Measurements from ENCODE around the gene MT1X.
"Not testable (repeated sequence)": the region's sequence is repeated elsewhere in the genome, so short reads cannot be mapped to it uniquely, and the experiment has no call there.

Gene MT1X

DNA sequence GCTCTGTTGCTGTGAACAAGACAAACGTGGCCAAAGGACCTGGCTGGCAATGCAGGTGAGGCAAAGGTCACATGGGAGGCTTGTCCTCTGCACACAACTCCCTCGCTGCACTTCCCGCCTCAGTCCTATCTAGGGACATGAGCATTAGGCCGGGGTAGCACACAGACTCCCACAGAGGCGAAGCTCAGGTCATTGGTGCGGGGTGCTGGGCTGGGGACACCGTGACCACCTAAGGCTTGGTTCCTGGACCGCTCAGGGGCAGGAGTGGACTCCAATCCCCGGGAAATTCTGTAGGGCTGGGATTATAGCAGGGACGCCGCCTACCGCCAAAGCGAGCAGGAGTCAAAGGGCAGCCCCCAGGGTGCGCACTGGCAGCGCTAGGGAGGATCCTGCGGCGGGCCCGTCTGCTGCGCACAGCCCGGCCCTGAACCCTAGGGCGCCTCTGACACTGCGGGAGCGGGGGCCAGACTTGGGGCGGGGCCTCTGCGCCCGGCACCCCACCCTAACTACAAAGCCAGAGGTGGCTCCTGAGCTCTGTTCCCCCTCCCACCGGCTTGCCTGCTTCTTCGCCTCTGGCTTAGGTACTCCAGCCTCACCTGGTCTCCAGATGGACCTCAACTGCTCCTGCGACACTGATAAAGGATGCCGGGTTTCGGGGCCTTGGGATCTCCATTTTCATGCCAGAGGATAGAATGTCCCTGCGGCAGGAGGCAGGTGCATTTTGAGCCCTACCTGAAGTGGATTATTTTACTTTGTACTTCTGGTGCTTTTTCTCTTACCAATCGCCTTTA is 34.4 kb upstream of the MT1X start:
- Mint-ChIP-seq H3K4me1 (peaks cover 14% of the 10 kb centered on the region), H3K36me3 (no peaks in the 10 kb centered on the region), H3K27ac (no peak overlapping the region), H3K27me3 (peaks cover 4% of the 10 kb centered on the region), H3K9me3 (no peaks in the 10 kb centered on the region), H3K4me3 (no peak overlapping the region)

DNA sequence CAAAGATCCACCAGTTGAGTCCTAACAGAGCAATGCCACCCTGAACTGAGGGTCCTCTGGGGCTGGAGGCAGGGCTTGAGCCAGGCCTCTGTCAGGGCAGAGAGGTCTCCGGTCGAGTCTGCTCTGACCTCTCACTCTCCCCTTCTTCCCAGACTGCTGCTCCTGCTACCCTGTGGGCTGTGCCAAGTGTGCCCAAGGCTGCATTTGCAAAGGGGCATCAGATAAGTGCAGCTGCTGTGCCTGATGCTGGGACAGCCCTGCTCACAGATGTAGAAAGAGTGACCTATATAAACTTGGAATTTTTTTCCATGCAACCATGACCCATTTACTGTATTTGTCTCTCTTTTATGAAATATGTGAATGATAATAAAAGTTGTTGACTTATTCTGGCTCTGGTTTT is 33.0 kb upstream of the MT1X start:
- Mint-ChIP-seq H3K36me3 (no peaks in the 10 kb centered on the region), H3K9me3 (no peaks in the 10 kb centered on the region), H3K4me3 (no peak overlapping the region), H3K27ac (no peak overlapping the region), H3K4me1 (peaks cover 1% of the 10 kb centered on the region), H3K27me3 (peaks cover 4% of the 10 kb centered on the region)

DNA sequence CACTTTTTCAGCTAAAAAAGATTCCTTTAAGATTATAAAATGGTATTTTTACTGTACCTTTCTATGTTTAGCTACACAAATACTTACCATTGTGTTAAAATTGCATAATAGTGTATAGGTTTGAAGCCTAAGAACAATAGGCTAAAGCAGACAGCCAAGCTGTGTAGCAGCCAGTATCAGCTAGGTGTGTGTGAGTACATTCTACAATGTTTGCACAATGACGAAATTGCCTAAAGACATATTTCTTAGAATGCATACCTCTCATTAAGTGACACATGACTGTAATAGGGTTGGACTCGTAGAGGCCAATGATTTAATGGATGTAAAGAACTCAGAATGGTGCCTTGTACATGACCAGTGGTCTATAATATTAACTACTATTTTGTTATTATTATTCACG is 32.5 kb upstream of the MT1X start:
- Mint-ChIP-seq H3K27ac (no peak overlapping the region), H3K36me3 (no peaks in the 10 kb centered on the region), H3K4me3 (no peak overlapping the region), H3K4me1 (no peaks in the 10 kb centered on the region), H3K9me3 (no peaks in the 10 kb centered on the region), H3K27me3 (peaks cover 4% of the 10 kb centered on the region)

DNA sequence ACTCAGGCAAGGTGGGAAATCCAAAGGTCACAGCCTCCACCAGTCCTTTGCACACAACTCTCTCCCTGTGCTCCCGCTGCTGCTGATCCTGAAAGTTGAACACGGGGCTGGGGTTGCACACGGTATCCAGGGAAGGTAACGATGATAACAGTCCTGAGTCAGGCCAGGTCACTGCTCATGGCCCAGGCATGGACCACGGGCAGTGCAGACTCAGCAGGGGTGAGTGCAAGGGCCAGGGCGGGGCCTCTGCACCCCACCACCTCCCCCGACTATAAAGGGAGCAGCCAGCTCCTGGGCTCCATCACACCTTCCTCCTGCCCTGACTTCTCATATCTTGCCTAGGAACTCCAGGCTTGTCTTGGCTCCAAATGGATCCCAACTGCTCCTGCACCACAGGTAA is 30.7 kb upstream of the MT1X start, which contains the start of gene MT1B:
Gene MT1B (plus strand): TSS at position 301 of the 400 bp plus-strand sequence. CDS start 68 bp downstream, at position 369.
- Mint-ChIP-seq H3K4me1 (no peaks in the 10 kb centered on the region), H3K27me3 (peaks cover 4% of the 10 kb centered on the region), H3K4me3 (no peak within 1 kb of the TSS), H3K9me3 (no peaks in the 10 kb centered on the region), H3K27ac (no peak within 1 kb of the TSS), H3K36me3 (no peaks in the 10 kb centered on the region)

DNA sequence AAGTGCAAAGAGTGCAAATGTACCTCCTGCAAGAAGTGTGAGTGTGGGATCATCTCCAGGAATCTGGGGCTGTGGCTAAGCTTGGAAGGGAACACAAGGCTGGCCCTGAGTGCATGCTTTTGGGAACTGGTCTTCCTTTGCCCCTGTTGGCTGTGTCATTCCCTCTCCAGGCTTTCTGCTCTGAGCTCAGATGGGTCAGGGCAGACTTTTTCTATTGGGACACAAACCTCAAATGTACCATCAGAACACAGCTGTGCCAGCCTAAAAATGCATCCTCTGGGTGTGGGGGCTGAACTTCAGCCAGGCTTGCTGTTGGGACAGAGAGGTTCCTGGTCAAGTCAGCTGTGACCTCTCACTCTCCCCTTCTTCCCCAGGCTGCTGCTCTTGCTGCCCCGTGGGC is 29.7 kb upstream of the MT1X start:
- Mint-ChIP-seq H3K27ac (no peak overlapping the region), H3K36me3 (no peaks in the 10 kb centered on the region), H3K4me3 (no peak overlapping the region), H3K27me3 (peaks cover 1% of the 10 kb centered on the region), H3K9me3 (no peaks in the 10 kb centered on the region), H3K4me1 (peaks cover 3% of the 10 kb centered on the region)

DNA sequence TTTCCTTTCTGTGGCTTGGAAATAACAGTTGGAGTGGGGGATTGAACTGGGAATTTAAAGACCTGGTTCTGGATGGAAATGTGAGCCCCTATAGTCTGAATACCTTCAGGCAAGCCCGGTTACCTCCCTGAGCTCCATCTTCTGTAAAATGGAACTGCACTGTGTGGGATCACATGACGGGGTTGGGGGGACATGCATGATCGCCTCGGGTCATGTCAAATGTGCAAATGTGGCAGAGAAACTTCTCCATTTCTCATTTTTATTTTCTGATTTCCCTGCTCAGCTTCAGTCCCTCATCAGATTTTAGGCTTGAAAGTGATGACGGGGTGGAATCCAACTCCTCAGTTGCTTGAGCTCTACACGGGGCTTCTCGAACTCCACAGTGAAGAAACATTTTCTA is 29.1 kb upstream of the MT1X start:
- Mint-ChIP-seq H3K4me1 (peaks cover 9% of the 10 kb centered on the region), H3K27ac (no peak overlapping the region), H3K36me3 (no peaks in the 10 kb centered on the region), H3K9me3 (no peaks in the 10 kb centered on the region), H3K27me3 (peaks cover 1% of the 10 kb centered on the region), H3K4me3 (no peak overlapping the region)

DNA sequence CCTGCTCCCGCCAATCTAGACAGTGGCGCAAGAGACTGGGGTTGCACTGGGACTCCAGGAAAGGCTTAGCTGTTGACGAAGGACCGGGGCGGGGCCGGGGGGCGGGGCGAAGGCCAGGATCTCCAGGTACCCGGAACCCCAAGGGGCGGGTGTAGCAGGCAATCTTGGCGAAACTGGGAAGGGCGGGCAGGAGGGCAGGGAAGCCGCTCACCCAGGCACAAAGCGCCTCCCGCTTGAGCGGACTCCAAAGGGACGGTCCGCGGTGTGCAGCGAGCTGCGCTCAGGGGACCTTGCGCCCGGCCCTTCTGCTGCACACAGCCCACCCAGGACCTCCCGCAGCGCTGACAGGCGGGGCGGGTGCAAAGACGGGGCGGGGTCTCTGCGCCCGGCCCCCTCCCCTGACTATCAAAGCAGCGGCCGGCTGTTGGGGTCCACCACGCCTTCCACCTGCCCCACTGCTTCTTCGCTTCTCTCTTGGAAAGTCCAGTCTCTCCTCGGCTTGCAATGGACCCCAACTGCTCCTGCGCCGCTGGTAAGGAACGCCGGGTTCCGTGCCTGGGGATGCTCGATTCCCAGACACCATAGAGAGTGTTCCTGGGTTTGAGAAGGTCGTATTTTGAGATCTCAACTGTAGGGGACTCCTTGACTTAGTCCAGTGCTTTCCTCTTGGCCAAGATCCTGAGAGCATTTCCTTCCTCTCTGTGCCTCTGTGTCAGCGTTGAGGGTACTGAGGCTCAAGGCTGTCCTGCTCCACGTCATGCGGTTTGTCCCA is 24.5 kb upstream of the MT1X start, which contains the start of gene MT1F:
Gene MT1F (plus strand): TSS at position 405 of the 772 bp plus-strand sequence. CDS start 100 bp downstream, at position 505.
- Mint-ChIP-seq H3K4me1 (peaks cover 36% of the 10 kb centered on the region), H3K9me3 (no peaks in the 10 kb centered on the region), H3K27ac (peak within 1 kb of the TSS; percentile 84), H3K27me3 (no peaks in the 10 kb centered on the region), H3K4me3 (peak within 1 kb of the TSS; percentile 96), H3K36me3 (no peaks in the 10 kb centered on the region)

DNA sequence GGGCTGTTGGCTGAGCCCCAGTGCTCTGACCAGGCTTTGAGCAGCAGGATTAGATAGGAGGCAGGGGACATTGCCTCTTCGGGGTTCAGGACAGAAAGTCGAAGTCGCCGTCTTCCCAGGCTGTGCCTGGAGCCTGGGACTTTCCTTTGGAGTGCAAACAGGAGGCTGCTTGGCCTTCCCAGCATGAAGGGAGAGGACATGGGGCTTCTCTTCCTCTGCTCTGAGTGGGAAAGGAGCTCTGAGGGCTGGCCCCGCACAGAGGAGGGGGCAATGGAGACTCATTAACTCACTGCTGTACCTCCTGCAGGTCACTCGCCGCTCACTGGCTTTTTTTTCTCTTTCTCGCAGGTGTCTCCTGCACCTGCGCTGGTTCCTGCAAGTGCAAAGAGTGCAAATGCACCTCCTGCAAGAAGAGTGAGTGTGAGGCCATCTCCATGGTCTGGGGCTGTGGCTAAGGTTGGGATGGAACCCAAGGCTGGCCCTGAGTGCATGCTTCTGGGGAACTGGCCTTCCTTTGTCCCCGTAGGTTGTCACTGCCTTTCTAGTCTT is 23.9 kb upstream of the MT1X start:
- no peaks in the 10 kb centered on the region for H3K36me3 Mint-ChIP-seq
- H3K27me3 Mint-ChIP-seq = no peaks in the 10 kb centered on the region
- H3K27ac Mint-ChIP-seq = no peak overlapping the region
- H3K4me3 Mint-ChIP-seq = peak overlapping the region; percentile 96
- H3K9me3 Mint-ChIP-seq = no peaks in the 10 kb centered on the region
- peaks cover 38% of the 10 kb centered on the region for H3K4me1 Mint-ChIP-seq

DNA sequence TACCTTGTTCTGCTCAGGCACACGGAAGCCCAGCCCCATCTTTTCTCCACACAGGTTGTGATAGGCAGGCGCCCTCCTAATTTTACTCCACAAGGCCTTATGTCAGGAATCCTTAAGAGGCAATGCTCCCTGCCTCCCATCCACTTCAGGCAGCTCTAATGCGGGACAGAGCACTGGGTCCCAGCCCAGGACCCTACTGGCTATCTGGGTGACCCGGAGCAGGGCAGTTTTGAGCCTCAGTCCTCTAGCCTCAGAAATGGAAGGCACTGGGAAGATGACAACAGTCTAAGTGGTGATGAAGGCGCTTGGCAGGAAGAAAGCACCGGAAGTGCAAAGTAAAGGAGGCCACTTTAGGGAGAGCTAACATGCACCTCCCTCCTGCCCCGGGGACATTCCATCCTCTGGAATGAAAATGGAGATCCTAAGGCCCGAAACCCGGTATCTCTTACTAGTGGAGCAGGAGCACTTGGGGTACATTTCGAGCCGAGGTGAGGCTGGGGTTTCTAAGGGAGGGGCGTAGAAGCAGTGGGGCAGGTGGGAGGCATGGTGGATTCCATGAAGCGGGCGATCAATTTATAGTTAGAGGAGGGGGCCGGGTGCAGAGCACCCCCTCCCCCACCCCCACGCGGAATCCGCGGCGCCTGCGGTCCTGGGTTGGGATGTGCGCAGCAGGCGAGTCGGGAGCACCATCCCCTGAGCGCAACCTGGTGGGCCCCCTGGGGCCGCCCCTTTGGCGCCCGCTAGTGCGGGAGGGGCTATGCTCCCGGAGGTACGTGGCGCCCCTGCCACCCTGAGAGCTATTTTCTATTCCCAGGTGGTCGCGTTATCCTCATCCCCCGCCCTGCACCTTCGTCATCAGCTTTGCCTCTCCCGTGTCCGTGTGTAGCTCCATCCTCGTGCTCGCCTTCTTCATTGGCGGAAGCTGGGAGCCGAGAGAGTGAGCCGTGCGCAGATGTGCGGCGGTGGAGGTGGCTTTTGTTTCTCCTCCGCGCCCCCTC is 19.6 kb upstream of the MT1X start:
- peak overlapping the region; percentile 95 for H3K27ac Mint-ChIP-seq
- H3K27me3 Mint-ChIP-seq = peaks cover 9% of the 10 kb centered on the region
- H3K36me3 Mint-ChIP-seq = no peaks in the 10 kb centered on the region

DNA sequence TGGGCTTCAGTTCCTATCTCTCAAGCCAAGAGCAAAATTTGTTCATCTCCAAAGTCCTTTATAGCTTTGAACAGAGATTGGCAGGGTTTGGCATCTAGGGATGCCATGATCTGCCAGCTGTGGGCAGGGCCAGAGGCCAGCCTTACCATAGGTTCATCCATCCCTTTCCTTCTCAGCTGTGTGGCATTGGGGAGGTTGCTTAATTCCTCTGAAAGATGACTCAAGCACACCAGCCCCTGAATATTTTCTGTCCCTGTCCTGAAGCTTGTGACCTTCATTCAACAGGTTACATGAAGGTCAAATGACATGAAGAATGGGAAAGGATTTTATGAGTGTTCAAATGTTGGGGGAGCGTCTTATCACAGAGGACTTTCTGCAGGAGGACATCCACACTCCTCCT is 17.8 kb upstream of the MT1X start:
- no peaks in the 10 kb centered on the region for H3K9me3 Mint-ChIP-seq
- H3K36me3 Mint-ChIP-seq = no peaks in the 10 kb centered on the region
- no peak overlapping the region for H3K27ac Mint-ChIP-seq
- peaks cover 37% of the 10 kb centered on the region for H3K4me1 Mint-ChIP-seq
- no peak overlapping the region for H3K4me3 Mint-ChIP-seq
- peaks cover 24% of the 10 kb centered on the region for H3K27me3 Mint-ChIP-seq

More for the DNA sequence above, 19.6 kb upstream of the MT1X start:
- Mint-ChIP-seq H3K4me3 (peak overlapping the region; percentile 88), H3K4me1 (peaks cover 37% of the 10 kb centered on the region), H3K9me3 (no peaks in the 10 kb centered on the region)

DNA sequence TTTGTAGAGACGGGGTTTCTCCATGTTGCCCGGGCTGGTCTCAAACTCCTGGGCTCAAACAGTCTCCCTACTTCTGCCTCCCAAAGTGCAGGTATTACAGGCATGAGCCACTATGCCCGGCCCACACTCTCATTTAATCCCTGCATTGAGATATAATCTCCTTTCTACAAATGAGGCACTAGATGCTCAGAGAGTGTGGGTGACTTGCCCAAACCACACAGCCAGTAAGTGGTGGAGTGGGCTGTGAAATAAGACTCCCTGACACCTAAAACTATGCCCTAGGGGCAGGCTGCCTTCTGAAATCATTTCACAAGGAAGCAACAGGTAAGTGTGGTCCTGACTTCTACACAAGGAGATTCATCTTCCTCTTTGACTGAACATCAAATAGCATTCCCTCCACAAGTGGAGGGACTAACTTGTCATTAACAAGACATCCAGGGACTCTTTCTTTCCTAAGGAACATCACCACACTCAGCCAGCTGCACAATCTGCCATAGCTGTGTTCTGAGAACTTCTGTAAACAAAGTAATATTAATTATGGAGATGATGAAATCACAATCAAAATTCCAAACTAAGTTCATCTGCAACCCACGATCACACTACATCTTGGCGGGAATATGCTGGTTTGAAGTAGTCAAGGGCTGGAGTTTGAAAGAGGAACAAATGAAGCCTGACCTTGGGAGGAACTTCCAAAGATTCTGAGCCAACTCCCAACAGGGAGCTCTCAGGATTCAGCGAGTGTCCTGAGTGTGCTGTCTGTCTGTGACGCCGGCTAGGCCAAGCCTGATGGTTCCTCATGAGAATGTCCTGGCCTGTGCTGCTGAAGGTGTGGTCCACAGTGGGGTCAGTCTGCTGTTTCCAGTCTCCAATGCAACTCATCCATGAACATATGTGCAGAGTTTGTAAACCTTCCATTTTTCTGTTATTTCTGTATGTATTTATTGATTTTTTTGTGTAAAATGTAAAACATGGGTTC is 16.7 kb upstream of the MT1X start:
- peaks cover 38% of the 10 kb centered on the region for H3K4me1 Mint-ChIP-seq
- not testable (repeated sequence) for H3K36me3 Mint-ChIP-seq, H3K4me3 Mint-ChIP-seq, H3K27ac Mint-ChIP-seq, H3K9me3 Mint-ChIP-seq
- peaks cover 27% of the 10 kb centered on the region for H3K27me3 Mint-ChIP-seq

DNA sequence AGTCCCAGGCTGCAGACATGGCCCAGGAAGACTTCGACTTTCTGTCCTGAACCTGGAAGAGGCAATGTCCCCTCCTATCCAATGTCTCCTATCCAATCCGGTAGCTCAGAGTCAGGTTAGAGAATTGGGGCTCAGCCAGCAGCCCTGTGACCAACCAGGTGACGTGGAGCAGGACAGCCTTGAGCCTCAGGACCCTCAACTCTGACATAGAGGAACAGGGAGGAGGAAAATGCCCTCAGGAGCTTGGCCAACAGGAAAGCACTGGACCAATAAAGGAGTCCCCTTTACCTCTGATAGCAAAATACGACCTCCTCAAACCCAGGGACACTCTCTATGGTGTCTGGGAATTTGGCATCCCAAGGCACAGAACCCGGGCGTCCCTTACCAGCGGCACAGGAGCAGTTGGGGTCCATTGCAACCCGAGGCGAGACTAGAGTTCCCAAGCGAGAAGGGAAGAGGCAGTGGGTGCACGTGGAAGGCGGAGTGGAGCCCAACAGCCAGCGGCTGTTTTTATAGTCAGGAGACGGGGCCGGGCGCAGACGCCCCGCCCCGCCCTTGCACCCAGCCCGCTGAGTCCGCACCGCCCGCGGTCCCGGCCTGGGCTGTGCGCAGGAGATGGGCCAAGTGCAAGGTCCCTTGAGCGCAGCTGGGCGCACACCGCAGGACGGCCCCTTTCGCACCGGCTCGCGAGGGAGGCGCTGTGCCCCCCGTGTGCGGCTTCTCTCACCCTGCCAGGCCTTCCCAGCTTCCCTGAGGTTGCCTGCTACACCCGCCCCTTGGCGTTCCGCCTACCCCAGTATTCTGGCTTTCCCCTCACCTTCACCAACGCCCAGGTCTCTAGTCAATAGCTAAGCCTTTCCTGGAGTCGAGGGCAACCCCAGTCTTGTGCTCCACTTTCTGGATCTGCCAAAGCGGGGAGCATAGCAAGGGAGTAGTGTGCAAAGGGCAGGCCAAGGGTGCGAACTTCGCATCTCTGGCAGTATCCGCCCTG is 14.4 kb upstream of the MT1X start, which contains the start of gene MT1G:
Gene MT1G (minus strand): TSS at position 485 of the 991 bp plus-strand sequence. CDS start 72 bp downstream, at position 413.
- Mint-ChIP-seq H3K4me3 (peak within 1 kb of the TSS; percentile 52), H3K4me1 (peaks cover 22% of the 10 kb centered on the region), H3K36me3 (no peaks in the 10 kb centered on the region), H3K27ac (no peak within 1 kb of the TSS), H3K27me3 (peaks cover 36% of the 10 kb centered on the region), H3K9me3 (no peaks in the 10 kb centered on the region)

Measured in activated naive CD4-positive, alpha-beta T cell treated with anti-CD3 and anti-CD28 coated beads, Interleukin-2, amount 50 U/mL, for 24 hours (primary cell).